Psoas muscle (tissue), 8 donors: ENCODE results near the gene CHD9. TPM values are rescaled to one million over a fixed set of nuclear protein-coding genes. Genes with fewer than 3 reads are reported as not detected.

ENCODE experiments used
- ATAC-seq, 4 donors: fragments of 200-7000 bp; cut with Tn5 transposase; one replicate each; pipeline ENCODE4 v1.9.1; 2020; ENCODE audit warnings: moderate library complexity in 3 of 4, mild to moderate bottlenecking in 2 of 4
- DNase-seq, 2 donors: peaks; one replicate each; pipeline ENCODE4 v3.0.0-alpha.2; 2020
- H3K27ac ChIP-seq: fragments of 200-600 bp; one replicate; pipeline ENCODE4 v1.8.0; 2022
- H3K27me3 ChIP-seq, 3 donors: fragments of 200-600 bp in 1 of 3; one replicate each; pipeline versions ENCODE4 v1.6.1 to v1.8.0; 2013 to 2022; ENCODE audit warnings: low read length in 2 of 3, mild to moderate bottlenecking in 2 of 3, moderate library complexity in 1 of 3; ENCODE audit not compliant: insufficient read depth in 3 of 3
- H3K36me3 ChIP-seq, 2 donors: fragments of 200-600 bp in 1 of 2; one replicate each; pipeline versions ENCODE4 v1.6.1 to v1.8.0; 2013 to 2022; ENCODE audit warnings: low read depth in 1 of 2, mild to moderate bottlenecking in 1 of 2, moderate library complexity in 1 of 2; ENCODE audit not compliant: insufficient read depth in 1 of 2
- H3K4me1 ChIP-seq: fragments of 200-600 bp; one replicate; pipeline ENCODE4 v1.8.0; 2022
- H3K4me3 ChIP-seq: fragments of 200-600 bp; one replicate; pipeline ENCODE4 v1.8.0; 2022; ENCODE audit warnings: mild to moderate bottlenecking
- H3K9me3 ChIP-seq: fragments of 200-600 bp; one replicate; pipeline ENCODE4 v1.8.0; 2022
- CTCF ChIP-seq: fragments of 200-600 bp; IDR thresholded peaks from one replicate; pipeline ENCODE4 v1.8.0; 2022; ENCODE audit warnings: antibody characterized with exemption
- WGBS, 3 donors: extraction: QIAGEN DNeasy Blood & Tissue Kit; methylation state at CpG; one replicate each; pipeline versions ENCODE4 v1.1.6 to v1.1.7; 2013; 5-methylcytosine and 5-hydroxymethylcytosine counted together
- intact Hi-C, 2 donors: fragments of 100-400 bp; cut with DNase I; formaldehyde crosslinking; loops; one replicate each; pipeline versions ENCODE4 v1.11.0 to v1.14.2; 2022
- polyA plus RNA-seq, 3 donors: library from polyadenylated mRNA; stranded (reverse); fragments of 200-250 nt; gene quantifications; one replicate each; pipeline ENCODE4 v1.2.3, GENCODE V29; 2013
- total RNA-seq, 4 donors: library from RNA; stranded (reverse); fragmentation: NEBNext Ultra II Directional in 2 of 4; extraction: Animal tissue kit (Norgen Biotek cat#: 25700) in 2 of 4; gene quantifications; one replicate each; pipeline versions ENCODE4 v1.2.1 to v1.2.4, GENCODE V29; 2021 to 2023
- donor health status: healthy with polysubstance abuse.
- donor health status: DM: no; HTN: no; CAD: no; lungs with moderate emphysema.
- donor health status: Bipolar disorder and iron deficiency.
- donor health status: healthy.
- donor health status: DM: yes; HTN: yes; CAD: no.
- donor health status: DM: no; HTN: no; CAD: no.
- donor health status: DM: no; HTN: no; CAD: no.
- donor health status: DM: yes; HTN: yes; CAD: no.

Gene CHD9
- total and polyA plus RNA-seq, 7 donors, result 5.8 to 47.9 (median 36.4) TPM

GRCh38 chr16:53040788-53041187 lies 14.0 kb upstream of the CHD9 start:
- no peaks in the 10 kb centered on the region for H3K4me1 ChIP-seq
- no peak for ATAC-seq
- no peak overlapping the region for H3K27ac ChIP-seq
- intact Hi-C loops, result no loop called here
- H3K9me3 ChIP-seq, result no peaks in the 10 kb centered on the region
- H3K27me3 ChIP-seq, result peaks cover 0 to 8% (median 5%) of the 10 kb centered on the region in 3 donors
- no peak for TF ChIP-seq CTCF
- DNase-seq, result no peak
- no peaks in the 10 kb centered on the region for H3K36me3 ChIP-seq
- no peak overlapping the region for H3K4me3 ChIP-seq
- 88 to 100% (median 88%) methylated on average over 1 of the region's 1 CpG for WGBS, 3 donors

GRCh38 chr16:53041320-53042051 lies 13.3 kb upstream of the CHD9 start:
- Histone ChIP-seq H3K27ac (peak overlapping the region; percentile 16), H3K9me3 (no peaks in the 10 kb centered on the region), H3K36me3 (no peaks in the 10 kb centered on the region), H3K4me3 (peak overlapping the region; percentile 15), H3K4me1 (no peaks in the 10 kb centered on the region), H3K27me3 (peaks cover 0 to 8% (median 6%) of the 10 kb centered on the region in 3 donors)
- 42 to 52% (median 44%) methylated on average over 4 of the region's 4 CpGs for WGBS, 3 donors
- intact Hi-C loops, result no loop called here
- no peak for TF ChIP-seq CTCF
- DNase-seq, result peak; percentile 73 to 92
- peak; percentile 27 to 83 (median 67) for ATAC-seq

GRCh38 chr16:53042235-53042701 lies 12.5 kb upstream of the CHD9 start:
- Histone ChIP-seq H3K9me3 (no peaks in the 10 kb centered on the region), H3K4me3 (peak overlapping the region; percentile 15), H3K27ac (no peak overlapping the region), H3K27me3 (peaks cover 0 to 8% (median 6%) of the 10 kb centered on the region in 3 donors), H3K4me1 (no peaks in the 10 kb centered on the region), H3K36me3 (no peaks in the 10 kb centered on the region)
- ATAC-seq (peak in 1 of 4 donors; percentile 10), DNase-seq (no peak)
- intact Hi-C loops, result no loop called here
- no peak for TF ChIP-seq CTCF
- 65 to 69% (median 65%) methylated on average over 5 of the region's 5 CpGs for WGBS, 3 donors

- ATAC-seq (peak in 2 of 4 donors; percentile 25 to 42), DNase-seq (no peak)
- Histone ChIP-seq H3K27me3 (peaks cover 0 to 8% (median 6%) of the 10 kb centered on the region in 3 donors), H3K36me3 (no peaks in the 10 kb centered on the region), H3K4me3 (peak overlapping the region; percentile 30), H3K9me3 (no peaks in the 10 kb centered on the region), H3K27ac (no peak overlapping the region), H3K4me1 (no peaks in the 10 kb centered on the region)
- no peak for TF ChIP-seq CTCF
- intact Hi-C loops, result no loop called here
- WGBS, 3 donors, result 27 to 37% (median 30%) methylated on average over 5 of the region's 5 CpGs
Measured at GRCh38 chr16:53043428-53043831, 11.4 kb upstream of the CHD9 start.
